Keratinocyte (primary cell): ENCODE results near the gene ERC1. TPM values are rescaled to one million over a fixed set of nuclear protein-coding genes. Genes with fewer than 3 reads are reported as not detected.

Experiments used
- DNase-seq: peaks from one replicate; pipeline ENCODE4 v3.0.0-alpha.2; 2011; ENCODE audit warnings: low read depth, missing footprints, low spot score
- FAIRE-seq: peaks from 2 replicates; lab custom pipeline; 2011; peaks lifted over from hg19 to GRCh38; lab: Jason Lieb, UNC
- H2AFZ ChIP-seq: 2 replicates; pipeline ENCODE4 v1.6.0; 2012; ENCODE audit warnings: low read length, control low read depth, inconsistent platforms; ENCODE audit not compliant: control insufficient read depth
- H3K27ac ChIP-seq: 2 replicates; pipeline ENCODE4 v1.5.1; 2011; ENCODE audit warnings: low read length; ENCODE audit not compliant: control insufficient read depth, insufficient read depth
- H3K27me3 ChIP-seq: 3 replicates; pipeline ENCODE4 v1.6.0; 2011; ENCODE audit warnings: low read length; ENCODE audit not compliant: control insufficient read depth, insufficient read depth; ENCODE audit errors: extremely low read depth
- H3K36me3 ChIP-seq, 2 experiments: 2 replicates in 1 of 2; 3 replicates in 1 of 2; pipeline ENCODE4 v1.5.1; 2011; ENCODE audit warnings: low read length in 2 of 2, mild to moderate bottlenecking in 1 of 2; ENCODE audit not compliant: control insufficient read depth in 2 of 2, insufficient read depth in 2 of 2; ENCODE audit errors: extremely low read depth in 1 of 2
- H3K4me1 ChIP-seq: 3 replicates; pipeline ENCODE4 v1.5.1; 2011; ENCODE audit warnings: low read length; ENCODE audit not compliant: control insufficient read depth, insufficient read depth; ENCODE audit errors: extremely low read depth
- H3K4me2 ChIP-seq: 3 replicates; pipeline ENCODE4 v1.6.0; 2011; ENCODE audit warnings: low read depth, low read length; ENCODE audit not compliant: control insufficient read depth, insufficient read depth; ENCODE audit errors: extremely low read depth
- H3K4me3 ChIP-seq, 3 experiments: fragments of 200-600 bp in 1 of 3; sonication (generic) in 1 of 3; 2 replicates in 2 of 3; 3 replicates in 1 of 3; pipeline ENCODE4 v1.5.1; 2011 to 2016; ENCODE audit warnings: low read length in 3 of 3, mild to moderate bottlenecking in 3 of 3, control low read depth in 2 of 3, inconsistent platforms in 1 of 3, low read depth in 1 of 3, mixed read lengths in 1 of 3, mixed run types in 1 of 3, moderate library complexity in 1 of 3; ENCODE audit not compliant: control insufficient read depth in 2 of 3, insufficient read depth in 2 of 3; ENCODE audit errors: extremely low read depth in 1 of 3
- H3K79me2 ChIP-seq: 2 replicates; pipeline ENCODE4 v1.6.0; 2012; ENCODE audit warnings: low read length; ENCODE audit not compliant: control insufficient read depth, insufficient read depth
- H3K9ac ChIP-seq: 3 replicates; pipeline ENCODE4 v1.6.0; 2011; ENCODE audit warnings: low read length; ENCODE audit not compliant: control insufficient read depth, insufficient read depth; ENCODE audit errors: extremely low read depth
- H3K9me1 ChIP-seq: 3 replicates; pipeline ENCODE4 v1.6.0; 2011; ENCODE audit warnings: low read length; ENCODE audit not compliant: control insufficient read depth, insufficient read depth; ENCODE audit errors: extremely low read depth
- H3K9me3 ChIP-seq: 2 replicates; pipeline ENCODE4 v1.5.1; 2012; ENCODE audit warnings: low read depth, low read length; ENCODE audit not compliant: control insufficient read depth
- H4K20me1 ChIP-seq: 3 replicates; pipeline ENCODE4 v1.6.0; 2011; ENCODE audit warnings: low read length; ENCODE audit not compliant: control insufficient read depth, insufficient read depth; ENCODE audit errors: extremely low read depth
- EZH2 ChIP-seq: IDR thresholded peaks from one replicate; pipeline ENCODE4 v1.6.1; 2012; ENCODE audit warnings: inconsistent platforms, mild to moderate bottlenecking, low read length, moderate library complexity
- dilution Hi-C: fragments of 300-500 bp; cut with MboI; formaldehyde crosslinking; loops from one replicate; pipeline ENCODE4 v1.7.0; 2020; ENCODE audit warnings: low sequenced_read_pairs; ENCODE audit not compliant: extremely low pct_ligation_motif_present
- polyA plus RNA-seq, 5 experiments: library from polyadenylated mRNA; depleted of rRNA in 3 of 5; stranded (reverse) in 3 of 5; stranded (forward) in 1 of 5; unstranded in 1 of 5; fragments of >200 nt; gene quantifications; 1 replicate in 1 of 5; 2 replicates in 3 of 5; 3 replicates in 1 of 5; pipeline versions ENCODE4 v1.2.1 to v1.2.3, GENCODE V29; 2011 to 2012; ENCODE audit warnings: missing spikeins in 2 of 5, low read depth in 1 of 5, low replicate concordance in 1 of 5
- TF ChIP-seq, protein P1 (sequence below), 3 experiments: IDR thresholded peaks in 1 of 3; conservative IDR thresholded peaks in 1 of 3; optimal IDR thresholded peaks in 1 of 3; 2 replicates in 2 of 3; 3 replicates in 1 of 3; pipeline versions ENCODE3 to v1.5.1; 2011; ENCODE audit warnings: low read length in 3 of 3, mild to moderate bottlenecking in 3 of 3, moderate library complexity in 2 of 3, control low read depth in 1 of 3, inconsistent platforms in 1 of 3; ENCODE audit not compliant: insufficient read depth in 2 of 3; ENCODE audit errors: extremely low read depth in 1 of 3

Gene ERC1
- polyA plus RNA-seq, 1 donor (not counting 4 experiments of a cell fraction or from before 2014, with no cell fraction given) = 16.1 TPM

DNA sequence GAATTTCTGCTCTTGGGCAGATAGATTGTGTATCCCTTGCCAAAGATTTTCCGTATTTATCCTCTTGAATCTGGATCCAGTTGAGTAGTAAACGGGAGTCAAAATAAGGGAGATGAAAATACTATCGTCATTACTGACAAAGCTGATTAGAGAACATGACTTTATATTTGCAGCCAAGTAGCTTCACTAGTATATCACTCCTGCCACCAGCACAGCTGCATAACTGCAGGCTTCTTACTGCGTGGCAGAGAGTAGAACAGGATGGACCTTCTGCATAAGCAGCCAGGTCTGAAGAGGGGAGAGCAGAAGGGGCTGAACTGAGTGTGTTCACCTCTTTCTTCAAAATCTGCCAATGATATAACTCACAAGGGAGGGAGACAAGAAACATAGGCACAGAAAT, 319.6 kb downstream of the ERC1 start:
- peaks cover 2% of the 10 kb centered on the region for H3K9me1 ChIP-seq
- no peaks in the 10 kb centered on the region for H3K79me2 ChIP-seq
- H4K20me1 ChIP-seq = no peaks in the 10 kb centered on the region
- no peaks in the 10 kb centered on the region for H3K9me3 ChIP-seq
- no peak overlapping the region for H2AFZ ChIP-seq
- H3K4me2 ChIP-seq = no peak overlapping the region
- no peak for DNase-seq
- peak; percentile 23 for FAIRE-seq
- peaks cover 0 to 1% of the 10 kb centered on the region in 2 experiments for H3K36me3 ChIP-seq
- TF ChIP-seq EZH2 = no peak
- TF ChIP-seq, protein P1, sequence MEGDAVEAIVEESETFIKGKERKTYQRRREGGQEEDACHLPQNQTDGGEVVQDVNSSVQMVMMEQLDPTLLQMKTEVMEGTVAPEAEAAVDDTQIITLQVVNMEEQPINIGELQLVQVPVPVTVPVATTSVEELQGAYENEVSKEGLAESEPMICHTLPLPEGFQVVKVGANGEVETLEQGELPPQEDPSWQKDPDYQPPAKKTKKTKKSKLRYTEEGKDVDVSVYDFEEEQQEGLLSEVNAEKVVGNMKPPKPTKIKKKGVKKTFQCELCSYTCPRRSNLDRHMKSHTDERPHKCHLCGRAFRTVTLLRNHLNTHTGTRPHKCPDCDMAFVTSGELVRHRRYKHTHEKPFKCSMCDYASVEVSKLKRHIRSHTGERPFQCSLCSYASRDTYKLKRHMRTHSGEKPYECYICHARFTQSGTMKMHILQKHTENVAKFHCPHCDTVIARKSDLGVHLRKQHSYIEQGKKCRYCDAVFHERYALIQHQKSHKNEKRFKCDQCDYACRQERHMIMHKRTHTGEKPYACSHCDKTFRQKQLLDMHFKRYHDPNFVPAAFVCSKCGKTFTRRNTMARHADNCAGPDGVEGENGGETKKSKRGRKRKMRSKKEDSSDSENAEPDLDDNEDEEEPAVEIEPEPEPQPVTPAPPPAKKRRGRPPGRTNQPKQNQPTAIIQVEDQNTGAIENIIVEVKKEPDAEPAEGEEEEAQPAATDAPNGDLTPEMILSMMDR (optimal IDR thresholded peaks at IDR 0.05 in 1 of 3, IDR thresholded peaks at IDR 0.05 in 1 of 3, conservative IDR thresholded peaks at IDR 0.05 in 1 of 3; ENCODE audit: extremely low read depth in 1 of 3, insufficient read depth in 2 of 3, low read length in 3 of 3) = no peak
- H3K9ac ChIP-seq = no peak overlapping the region
- dilution Hi-C loops = no loop called here
- H3K4me3 ChIP-seq = no peak overlapping the region
- no peak overlapping the region for H3K27ac ChIP-seq
- peaks cover 5% of the 10 kb centered on the region for H3K4me1 ChIP-seq
- no peaks in the 10 kb centered on the region for H3K27me3 ChIP-seq

DNA sequence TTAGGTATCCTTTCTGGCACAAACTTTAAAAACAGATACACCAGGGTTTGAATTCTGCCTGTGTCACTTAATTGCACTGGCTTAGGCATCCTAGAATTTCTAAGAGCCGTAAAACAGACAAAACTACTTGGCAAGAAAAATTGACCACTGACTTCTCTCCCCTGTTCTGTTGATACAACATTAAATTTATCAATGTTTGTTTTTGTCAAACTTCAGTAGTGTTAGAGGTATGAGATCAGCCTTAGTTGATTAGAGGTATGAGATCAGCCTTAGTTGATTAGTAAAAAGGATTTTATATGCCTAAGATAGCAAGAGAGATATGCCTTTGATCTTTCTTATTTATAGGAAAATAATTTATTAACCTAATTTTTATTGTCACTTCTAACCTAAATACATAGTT, 320.1 kb downstream of the ERC1 start:
- dilution Hi-C loops = no loop called here
- FAIRE-seq (no peak), DNase-seq (no peak)
- TF ChIP-seq EZH2 = no peak
- TF ChIP-seq, protein P1 (optimal IDR thresholded peaks at IDR 0.05 in 1 of 3, IDR thresholded peaks at IDR 0.05 in 1 of 3, conservative IDR thresholded peaks at IDR 0.05 in 1 of 3; ENCODE audit: extremely low read depth in 1 of 3, insufficient read depth in 2 of 3, low read length in 3 of 3) = no peak
- Histone ChIP-seq H4K20me1 (no peaks in the 10 kb centered on the region), H3K9me3 (no peaks in the 10 kb centered on the region), H3K9me1 (peaks cover 2% of the 10 kb centered on the region), H3K36me3 (peaks cover 0 to 1% of the 10 kb centered on the region in 2 experiments), H3K4me2 (no peak overlapping the region), H3K4me1 (peaks cover 5% of the 10 kb centered on the region), H3K4me3 (no peak overlapping the region), H3K79me2 (no peaks in the 10 kb centered on the region), H3K9ac (no peak overlapping the region), H2AFZ (no peak overlapping the region), H3K27me3 (no peaks in the 10 kb centered on the region), H3K27ac (no peak overlapping the region)
